Transverse colon (tissue), 4 donors: Measurements from ENCODE around the gene ENG.

Experiments
- POLR2AphosphoS5 ChIP-seq, 3 donors: sonication (generic); formaldehyde crosslinking; IDR thresholded peaks; one replicate each; pipeline ENCODE4 v1.6.1; 2016; ENCODE audit warnings: antibody characterized with exemption in 3 of 3
- TF ChIP-seq, protein P1 (sequence below), 5 experiments: fragments of 200-600 bp in 3 of 5; fragments of 450-650 bp in 2 of 5; sonication (generic) in 3 of 5; IDR thresholded peaks; 1 replicate in 2 of 5; 2 replicates in 3 of 5; pipeline ENCODE4 v1.5.1; 2016 to 2017; ENCODE audit warnings: antibody characterized with exemption in 5 of 5, inconsistent platforms in 3 of 5, mild to moderate bottlenecking in 2 of 5, moderate library complexity in 1 of 5

DNA sequence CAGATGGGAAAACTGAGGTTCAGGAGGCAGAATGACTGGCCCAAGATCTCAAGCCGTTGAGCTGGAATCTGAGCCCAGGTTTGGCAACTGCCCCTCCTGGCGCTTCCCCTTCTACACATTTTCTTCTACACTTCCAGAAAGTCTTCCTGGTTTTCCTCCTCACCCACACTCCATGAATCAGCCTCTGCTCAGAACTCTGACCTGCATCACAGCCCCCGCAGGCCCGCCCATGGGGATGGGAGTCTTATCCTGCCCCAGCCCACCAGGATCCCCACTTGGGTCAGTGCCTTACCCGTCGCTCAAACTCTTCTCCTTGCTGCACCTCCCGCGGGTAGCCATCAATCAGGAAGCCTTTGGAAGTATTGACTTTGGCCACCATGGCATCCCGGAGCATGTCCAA, 17.1 kb upstream of the ENG start:
- TF ChIP-seq, protein P1, sequence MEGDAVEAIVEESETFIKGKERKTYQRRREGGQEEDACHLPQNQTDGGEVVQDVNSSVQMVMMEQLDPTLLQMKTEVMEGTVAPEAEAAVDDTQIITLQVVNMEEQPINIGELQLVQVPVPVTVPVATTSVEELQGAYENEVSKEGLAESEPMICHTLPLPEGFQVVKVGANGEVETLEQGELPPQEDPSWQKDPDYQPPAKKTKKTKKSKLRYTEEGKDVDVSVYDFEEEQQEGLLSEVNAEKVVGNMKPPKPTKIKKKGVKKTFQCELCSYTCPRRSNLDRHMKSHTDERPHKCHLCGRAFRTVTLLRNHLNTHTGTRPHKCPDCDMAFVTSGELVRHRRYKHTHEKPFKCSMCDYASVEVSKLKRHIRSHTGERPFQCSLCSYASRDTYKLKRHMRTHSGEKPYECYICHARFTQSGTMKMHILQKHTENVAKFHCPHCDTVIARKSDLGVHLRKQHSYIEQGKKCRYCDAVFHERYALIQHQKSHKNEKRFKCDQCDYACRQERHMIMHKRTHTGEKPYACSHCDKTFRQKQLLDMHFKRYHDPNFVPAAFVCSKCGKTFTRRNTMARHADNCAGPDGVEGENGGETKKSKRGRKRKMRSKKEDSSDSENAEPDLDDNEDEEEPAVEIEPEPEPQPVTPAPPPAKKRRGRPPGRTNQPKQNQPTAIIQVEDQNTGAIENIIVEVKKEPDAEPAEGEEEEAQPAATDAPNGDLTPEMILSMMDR (IDR thresholded peaks at IDR 0.05): no peak
- TF ChIP-seq POLR2AphosphoS5 (IDR thresholded peaks at IDR 0.05): no peak
